T-helper 17 cell (primary cell): ENCODE measurements around the gene HTT-AS. TPM values are rescaled to one million over a fixed set of nuclear protein-coding genes. Genes with fewer than 3 reads are reported as not detected.

Experiments
- ATAC-seq: fragments of 150-1000 bp; cut with Tn5 transposase; 2 replicates; pipeline ENCODE4 v1.10.0; 2021; ENCODE audit warnings: mild to moderate bottlenecking, moderate library complexity
- DNase-seq, 3 donors: peaks; one replicate each; pipeline versions ENCODE4 v3.0.0 to v3.0.0-alpha.2; 2020 to 2021
- H3K9me3 ChIP-seq: one replicate; pipeline ENCODE4 v1.7.0; 2013; ENCODE audit warnings: low read length, mild to moderate bottlenecking; ENCODE audit not compliant: control insufficient read depth, poor library complexity, severe bottlenecking
- H3K27ac Mint-ChIP-seq: one replicate; pipeline ENCODE4 v1.8.0; 2022; ENCODE audit warnings: mild to moderate bottlenecking, moderate library complexity, mixed read lengths
- H3K27me3 Mint-ChIP-seq: one replicate; pipeline ENCODE4 v1.8.0; 2022; ENCODE audit warnings: mixed read lengths
- H3K36me3 Mint-ChIP-seq: one replicate; pipeline ENCODE4 v1.8.0; 2022; ENCODE audit warnings: low read depth, mixed read lengths
- H3K4me1 Mint-ChIP-seq: one replicate; pipeline ENCODE4 v1.8.0; 2022; ENCODE audit warnings: mild to moderate bottlenecking, mixed read lengths
- H3K4me3 Mint-ChIP-seq: one replicate; pipeline ENCODE4 v1.8.0; 2022; ENCODE audit warnings: mild to moderate bottlenecking, moderate library complexity, mixed read lengths
- total RNA-seq, 4 donors: library from RNA in 2 of 4; stranded (reverse) in 2 of 4; gene quantifications; one replicate each; pipeline ENCODE4 v1.2.3 and lab custom pipeline; 2022 to 2026

HTT-AS gene
- total RNA-seq, 2 donors from 2014 or later: not detected

DNA sequence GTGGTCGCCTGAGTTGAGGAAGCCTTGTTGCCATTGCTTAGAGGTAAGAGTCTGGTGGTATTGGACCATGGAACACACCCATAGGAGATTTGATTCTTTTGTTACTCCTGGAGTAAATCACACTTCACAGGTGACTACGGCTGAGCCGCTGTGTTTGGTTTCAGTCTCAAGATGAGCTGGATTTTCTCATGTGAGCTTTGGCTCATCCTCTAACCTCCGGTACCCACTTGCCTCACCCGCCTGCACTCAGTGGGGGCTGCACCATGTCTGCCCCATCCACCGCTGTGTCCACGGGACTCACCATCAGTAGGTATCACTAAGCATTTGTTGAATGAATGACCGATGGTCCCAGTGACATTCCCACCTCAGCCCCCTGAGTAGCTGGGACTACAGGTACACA, 52.7 kb downstream of the HTT-AS start:
- H3K9me3 ChIP-seq: no peaks in the 10 kb centered on the region
- peaks cover 2% of the 10 kb centered on the region for H3K36me3 Mint-ChIP-seq
- DNase-seq (no peak), ATAC-seq (no peak)
- peaks cover 19% of the 10 kb centered on the region for H3K27me3 Mint-ChIP-seq
- H3K4me1 Mint-ChIP-seq: peaks cover 5% of the 10 kb centered on the region
- no peak overlapping the region for H3K27ac Mint-ChIP-seq
- no peak overlapping the region for H3K4me3 Mint-ChIP-seq

DNA sequence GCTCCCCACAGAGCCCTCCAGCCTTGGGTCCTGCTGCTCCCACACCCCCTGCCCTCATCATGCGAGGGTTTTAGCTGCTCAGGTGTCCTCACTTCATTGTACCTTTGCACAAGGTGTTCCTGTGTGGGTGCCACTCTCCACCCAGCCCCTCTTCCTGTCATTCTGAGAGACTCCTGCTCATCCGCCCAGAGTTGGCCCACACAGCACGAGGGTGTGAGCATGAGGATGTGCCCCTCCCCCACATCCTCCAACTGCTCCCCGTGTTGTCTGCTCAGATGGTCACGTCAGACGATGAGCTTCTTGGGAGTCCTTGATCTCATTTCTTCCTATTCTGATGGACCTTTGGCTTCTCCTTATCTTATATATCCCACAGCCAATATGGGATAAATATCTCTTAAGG, 53.2 kb downstream of the HTT-AS start:
- no peak overlapping the region for H3K4me3 Mint-ChIP-seq
- DNase-seq (no peak), ATAC-seq (no peak)
- peaks cover 5% of the 10 kb centered on the region for H3K4me1 Mint-ChIP-seq
- H3K9me3 ChIP-seq: no peaks in the 10 kb centered on the region
- H3K27me3 Mint-ChIP-seq: peaks cover 19% of the 10 kb centered on the region
- H3K36me3 Mint-ChIP-seq: peaks cover 3% of the 10 kb centered on the region
- H3K27ac Mint-ChIP-seq: no peak overlapping the region

DNA sequence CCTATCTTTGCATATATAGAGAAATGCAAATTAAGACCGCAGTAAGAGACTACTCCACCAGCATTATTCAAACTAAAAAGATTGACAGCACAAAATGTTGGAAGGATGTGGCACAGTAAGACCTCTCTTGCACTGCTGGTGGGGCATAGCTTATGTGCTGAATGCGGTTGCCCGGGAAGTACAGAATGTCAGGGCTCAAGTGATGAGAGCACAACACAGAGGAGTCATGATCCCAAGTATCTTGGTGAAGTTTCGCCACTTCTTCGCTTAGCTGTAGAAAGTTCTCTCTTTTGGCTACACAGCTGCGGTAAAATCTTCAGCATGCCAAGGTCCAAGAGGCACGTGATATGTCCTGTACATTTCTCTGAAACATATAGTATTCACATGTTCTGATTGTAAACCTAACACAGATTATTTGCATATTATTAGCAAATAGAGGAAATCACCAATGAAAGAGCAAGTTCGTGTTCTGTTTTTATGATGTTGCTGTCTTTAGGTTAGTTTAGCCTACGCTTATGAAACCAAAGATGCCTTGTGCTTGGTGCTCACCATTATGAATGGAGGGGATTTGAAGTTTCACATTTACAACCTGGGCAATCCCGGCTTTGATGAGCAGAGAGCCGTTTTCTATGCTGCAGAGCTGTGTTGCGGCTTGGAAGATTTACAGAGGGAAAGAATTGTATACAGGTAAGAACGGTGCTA, 55.0 kb downstream of the HTT-AS start:
- no peak for ATAC-seq
- no peak overlapping the region for H3K27ac Mint-ChIP-seq
- H3K36me3 Mint-ChIP-seq: peaks cover 4% of the 10 kb centered on the region
- H3K9me3 ChIP-seq: no peaks in the 10 kb centered on the region
- peaks cover 23% of the 10 kb centered on the region for H3K27me3 Mint-ChIP-seq
- peaks cover 5% of the 10 kb centered on the region for H3K4me1 Mint-ChIP-seq
- H3K4me3 Mint-ChIP-seq: no peak overlapping the region
- no peak for DNase-seq

DNA sequence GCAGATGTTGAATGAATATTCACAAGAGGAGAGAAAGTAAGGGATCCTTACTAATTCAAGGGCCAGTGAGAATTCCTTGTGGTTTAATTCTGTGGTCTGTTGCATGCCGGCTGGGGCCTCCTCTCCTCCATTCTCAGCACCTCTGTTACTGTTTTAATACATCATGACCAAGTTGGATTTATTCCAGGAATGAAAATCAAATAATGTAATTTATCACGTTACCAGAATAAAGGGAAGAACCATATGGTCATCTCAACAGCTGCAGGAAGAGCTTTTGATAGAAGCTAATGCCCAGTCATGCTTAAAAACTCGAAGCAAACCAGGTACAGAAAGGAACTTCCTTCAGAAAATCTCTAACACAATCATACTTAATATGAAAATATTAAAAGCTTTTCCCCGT, 56.8 kb downstream of the HTT-AS start:
- Mint-ChIP-seq H3K4me3 (no peak overlapping the region), H3K4me1 (peaks cover 8% of the 10 kb centered on the region)
- ATAC-seq: no peak

DNA sequence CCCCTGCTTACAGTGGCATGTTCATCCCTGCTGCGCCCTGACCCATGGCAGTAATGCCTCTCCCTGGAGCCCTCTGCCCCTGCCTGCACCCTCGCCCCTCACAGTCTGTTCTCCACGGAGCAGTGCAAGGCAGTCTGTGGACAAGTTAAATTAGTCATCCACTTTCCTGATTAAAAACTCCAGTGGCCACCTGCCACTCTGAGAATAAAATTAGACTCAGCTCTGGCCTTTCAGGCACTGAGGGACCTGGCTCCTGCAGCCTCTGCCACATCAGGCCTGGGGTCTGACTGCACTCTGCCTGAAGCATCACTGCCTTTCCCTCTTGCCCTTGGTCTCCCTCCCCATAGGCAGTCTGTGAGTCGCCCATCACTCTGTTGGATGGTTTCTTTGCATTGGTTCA, 57.4 kb downstream of the HTT-AS start:
- H3K4me3 Mint-ChIP-seq: no peak overlapping the region
- no peak overlapping the region for H3K27ac Mint-ChIP-seq
- H3K36me3 Mint-ChIP-seq: peaks cover 4% of the 10 kb centered on the region
- DNase-seq: no peak
- ATAC-seq: no peak
- no peaks in the 10 kb centered on the region for H3K9me3 ChIP-seq
- H3K4me1 Mint-ChIP-seq: peaks cover 6% of the 10 kb centered on the region
- peaks cover 24% of the 10 kb centered on the region for H3K27me3 Mint-ChIP-seq

More for the DNA sequence above, 56.8 kb downstream of the HTT-AS start:
- DNase-seq: no peak
- Mint-ChIP-seq H3K27me3 (peaks cover 28% of the 10 kb centered on the region), H3K27ac (no peak overlapping the region), H3K36me3 (peaks cover 4% of the 10 kb centered on the region)
- no peaks in the 10 kb centered on the region for H3K9me3 ChIP-seq

DNA sequence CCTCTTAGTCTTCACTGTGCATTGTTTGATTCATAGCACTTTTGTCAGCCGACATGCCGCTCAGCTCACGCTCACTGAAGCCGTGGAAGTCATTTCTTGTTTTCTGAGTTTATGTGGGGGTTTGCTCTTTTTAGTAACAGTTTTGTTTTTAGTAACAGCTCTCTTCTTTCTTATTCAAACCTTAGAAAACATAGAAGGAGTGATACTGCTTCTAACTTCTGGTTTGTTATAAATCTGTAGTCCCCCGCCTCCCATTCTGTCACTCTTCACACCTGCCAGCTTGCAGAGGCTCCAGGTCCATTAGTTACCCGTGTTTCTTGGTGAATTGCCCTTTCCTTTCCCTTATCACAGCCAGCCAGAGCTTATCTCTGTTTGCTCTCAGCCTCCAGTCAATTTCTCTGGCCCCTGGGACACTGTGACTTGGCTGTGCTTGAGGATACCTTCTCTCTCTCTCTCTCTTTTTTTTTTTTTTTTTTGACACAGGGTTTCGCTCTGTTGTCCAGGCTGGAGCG, 60.4 kb downstream of the HTT-AS start:
- Mint-ChIP-seq H3K4me1 (peaks cover 4% of the 10 kb centered on the region), H3K4me3 (no peak overlapping the region), H3K27ac (no peak overlapping the region), H3K36me3 (peaks cover 4% of the 10 kb centered on the region), H3K27me3 (peaks cover 43% of the 10 kb centered on the region)
- H3K9me3 ChIP-seq: no peaks in the 10 kb centered on the region
- DNase-seq (no peak), ATAC-seq (no peak)

Other genes with a start within 250 kb of the HTT-AS start
- 100 to 1,000 TPM; 211 to 228 TPM for gene ADD1, start 230.7 kb downstream of the HTT-AS start, total RNA-seq
- gene NOP14, start 111.1 kb downstream of the HTT-AS start, total RNA-seq: 10 to 100 TPM; 32.8 to 34.0 TPM
- gene GRK4, start 111.0 kb downstream of the HTT-AS start, total RNA-seq: 1 to 10 TPM; 1.7 to 3.6 TPM
- gene HTT, start 143 bp upstream of the HTT-AS start, total RNA-seq: 10 to 100 TPM; 83.9 to 89.9 TPM
- gene MSANTD1, start 174.6 kb upstream of the HTT-AS start, total RNA-seq: 1 to 10 TPM; 1.5 to 1.7 TPM
- 1 to 10 TPM; 4.0 to 5.0 TPM for gene RGS12, start 218.5 kb upstream of the HTT-AS start, total RNA-seq